Natural killer cell treated with Interleukin-12 subunit alpha and Interleukin-12 subunit beta and Interleukin-15 and Interleukin-18, amount 100 ng/mL, for 72 hours (primary cell): ENCODE measurements around the gene C15orf39. TPM values are rescaled to one million over a fixed set of nuclear protein-coding genes. Genes with fewer than 3 reads are reported as not detected.
A peak's percentile ranks its signal among the peaks of the same experiment; 100 is the strongest.
"Not testable (repeated sequence)": the region's sequence is repeated elsewhere in the genome, so short reads cannot be mapped to it uniquely, and the experiment has no call there.

Source experiments
- ATAC-seq, 2 donors: fragments of 150-1000 bp; cut with Tn5 transposase in 1 of 2; sonication (Bioruptor Pico), chemical (Tn5 transposase) in 1 of 2; 2 replicates each; pipeline ENCODE4 v1.10.0; 2021
- DNase-seq: peaks from one replicate; pipeline ENCODE4 v3.0.0; 2022; ENCODE audit warnings: low spot score
- H3K27ac Mint-ChIP-seq, 2 donors: 1 replicate in 1 of 2; 2 replicates in 1 of 2; pipeline ENCODE4 v1.8.0; 2022; ENCODE audit warnings: mixed read lengths in 2 of 2, mild to moderate bottlenecking in 1 of 2, moderate library complexity in 1 of 2
- H3K27me3 Mint-ChIP-seq, 2 donors: 1 replicate in 1 of 2; 2 replicates in 1 of 2; pipeline ENCODE4 v1.8.0; 2022; ENCODE audit warnings: mixed read lengths in 2 of 2
- H3K36me3 Mint-ChIP-seq: one replicate; pipeline ENCODE4 v1.8.0; 2022; ENCODE audit warnings: mixed read lengths
- H3K4me1 Mint-ChIP-seq, 2 donors: 1 replicate in 1 of 2; 2 replicates in 1 of 2; pipeline ENCODE4 v1.8.0; 2022; ENCODE audit warnings: low read depth in 2 of 2, mixed read lengths in 2 of 2, mild to moderate bottlenecking in 1 of 2
- H3K4me3 Mint-ChIP-seq: one replicate; pipeline ENCODE4 v1.8.0; 2022; ENCODE audit warnings: mixed read lengths
- H3K9me3 Mint-ChIP-seq: 2 replicates; pipeline ENCODE4 v1.8.0; 2022; ENCODE audit warnings: mixed read lengths
- total RNA-seq, 2 donors: library from RNA; stranded (reverse); gene quantifications; one replicate each; pipeline ENCODE4 v1.2.3, GENCODE V29; 2022

C15orf39 gene
- total RNA-seq, 2 donors from 2014 or later, result 26.8 to 30.3 TPM

DNA sequence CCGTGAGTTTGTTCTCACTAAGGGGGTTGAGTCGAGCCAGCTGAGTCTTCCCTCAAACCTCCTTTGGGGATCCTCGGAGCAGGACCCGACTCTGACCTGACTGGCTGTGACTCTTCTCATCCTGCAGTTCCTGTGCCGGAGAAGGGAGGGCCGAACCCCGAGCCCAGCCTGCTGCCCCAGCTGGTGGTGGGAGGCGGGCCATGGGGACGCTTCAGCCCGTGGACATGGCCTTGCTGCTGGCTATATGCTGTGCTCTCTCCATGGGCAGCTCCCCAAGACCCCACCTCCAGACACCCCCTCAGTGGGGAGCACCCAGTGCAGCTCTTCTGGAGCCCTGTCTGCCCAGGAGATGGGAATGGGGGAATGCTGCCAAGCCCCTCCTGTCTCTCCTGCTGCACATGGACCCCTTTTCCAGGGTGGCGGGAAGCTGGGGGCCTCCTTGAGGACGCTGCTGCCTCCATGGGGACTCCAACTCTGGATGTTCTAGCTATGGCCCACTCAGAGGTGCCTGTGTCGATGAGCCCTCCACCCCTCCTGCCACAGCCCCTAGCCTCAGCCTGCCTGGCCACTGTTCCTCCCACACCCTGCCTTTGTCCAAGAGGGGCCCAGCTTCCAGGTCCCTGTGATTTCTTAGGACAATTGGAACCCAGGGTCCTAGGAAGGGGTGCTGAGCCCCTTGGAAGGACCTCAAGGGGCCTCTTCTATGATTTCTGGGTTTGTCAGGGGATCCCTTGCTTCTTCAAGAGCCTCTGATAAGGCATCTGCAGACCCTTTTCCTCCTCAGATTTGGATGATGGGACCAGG, 12.8 kb downstream of the C15orf39 start:
- no peaks in the 10 kb centered on the region for H3K36me3 Mint-ChIP-seq
- no peaks in the 10 kb centered on the region for H3K9me3 Mint-ChIP-seq
- H3K27ac Mint-ChIP-seq, result no peak overlapping the region
- DNase-seq (no peak), ATAC-seq (no peak)
- no peaks in the 10 kb centered on the region for H3K27me3 Mint-ChIP-seq
- peaks cover 11 to 22% of the 10 kb centered on the region in 2 donors for H3K4me1 Mint-ChIP-seq
- no peak overlapping the region for H3K4me3 Mint-ChIP-seq

DNA sequence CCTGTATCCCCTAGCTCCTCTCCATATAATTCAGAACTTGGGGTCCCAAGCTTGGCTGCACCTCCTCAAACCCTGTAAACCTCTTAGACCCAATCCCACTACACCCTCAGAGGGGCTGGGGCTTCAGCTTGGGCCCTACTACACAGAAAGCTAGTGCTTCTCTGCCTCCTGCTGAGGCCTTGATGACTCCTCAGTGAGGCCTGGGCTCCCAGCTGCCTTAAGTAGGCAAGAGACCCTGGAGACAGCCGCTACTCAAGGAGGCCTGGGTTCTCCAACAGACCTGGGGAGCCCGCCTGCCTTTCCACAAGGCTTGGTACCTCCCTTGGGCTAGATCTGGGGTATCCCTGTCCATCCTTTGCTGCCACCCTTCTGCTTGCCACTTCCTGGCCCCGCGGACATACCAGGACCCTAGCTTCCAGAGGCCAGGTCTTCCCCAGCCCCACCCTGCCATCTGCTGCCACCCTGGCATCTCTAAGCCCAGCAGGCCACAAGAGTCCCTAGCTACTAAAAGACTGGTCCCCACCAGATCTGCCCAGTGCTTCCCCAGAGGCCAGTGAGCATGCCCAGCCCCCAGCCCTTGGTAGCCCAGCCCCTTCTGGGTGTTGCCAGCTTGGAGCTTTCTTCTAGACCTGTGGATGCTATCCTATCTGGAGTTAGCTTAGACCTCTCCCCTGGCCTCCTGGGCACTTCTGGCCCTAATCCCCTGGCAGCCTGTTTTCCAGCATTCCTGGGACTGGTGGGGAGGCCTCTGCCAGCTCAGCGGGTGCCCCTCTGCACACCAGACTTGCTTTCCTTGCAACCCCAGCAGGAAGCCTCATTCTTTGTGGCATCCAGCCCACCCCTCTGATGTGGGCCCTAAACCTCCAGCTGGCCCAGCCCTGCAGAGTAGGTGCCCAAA, 13.7 kb downstream of the C15orf39 start:
- no peaks in the 10 kb centered on the region for H3K9me3 Mint-ChIP-seq

DNA sequence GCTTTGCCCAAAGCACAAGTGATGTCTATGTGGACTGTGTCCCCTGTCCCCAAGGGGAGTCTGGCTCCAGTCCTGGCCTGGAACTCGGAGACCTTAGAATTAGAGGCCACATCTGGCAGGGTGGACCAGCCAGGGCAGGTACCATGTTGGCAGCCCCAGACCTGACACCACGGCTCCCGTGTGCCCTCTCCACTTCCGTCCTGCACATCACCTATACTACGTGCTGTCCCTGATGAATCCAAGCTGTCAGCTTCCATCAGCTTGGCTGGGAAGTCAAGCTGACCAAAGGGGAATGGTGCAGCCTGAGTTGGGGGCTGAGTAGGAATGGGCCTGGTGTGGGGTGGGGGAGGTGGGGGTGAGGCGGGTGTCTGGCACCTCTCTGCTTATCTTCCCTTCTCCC, 15.3 kb downstream of the C15orf39 start:
- H3K4me3 Mint-ChIP-seq, result no peak overlapping the region
- peaks cover 0 to 7% of the 10 kb centered on the region in 2 donors for H3K4me1 Mint-ChIP-seq
- no peak overlapping the region for H3K27ac Mint-ChIP-seq
- no peaks in the 10 kb centered on the region for H3K9me3 Mint-ChIP-seq
- ATAC-seq (no peak), DNase-seq (no peak)
- no peaks in the 10 kb centered on the region for H3K36me3 Mint-ChIP-seq
- no peaks in the 10 kb centered on the region for H3K27me3 Mint-ChIP-seq

More for the DNA sequence above, 13.7 kb downstream of the C15orf39 start:
- Mint-ChIP-seq H3K4me3 (no peak overlapping the region), H3K27ac (peak overlapping the region in 1 of 2 donors; percentile 65), H3K36me3 (no peaks in the 10 kb centered on the region), H3K27me3 (no peaks in the 10 kb centered on the region), H3K4me1 (peaks cover 2 to 14% of the 10 kb centered on the region in 2 donors)
- DNase-seq (no peak), ATAC-seq (peak in 1 of 2 donors; percentile 8)

DNA sequence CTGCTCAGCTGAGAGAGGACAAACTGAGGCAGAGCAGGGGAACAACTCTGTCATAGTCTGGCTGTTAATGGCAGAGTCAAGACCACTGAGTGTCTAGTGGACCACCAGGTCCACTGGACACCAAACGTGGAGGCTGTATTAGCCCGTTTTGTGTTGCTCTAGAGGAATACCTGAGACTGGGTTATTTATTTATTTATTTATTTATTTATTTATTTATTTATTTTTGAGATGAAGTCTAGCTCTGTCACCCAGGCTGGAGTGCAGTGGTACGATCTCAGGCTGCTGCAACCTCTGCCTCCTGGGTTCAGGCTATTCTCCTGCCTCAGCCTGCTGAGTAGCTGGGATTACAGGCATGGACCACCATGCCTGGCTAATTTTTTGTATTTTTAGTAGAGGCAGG, 15.9 kb downstream of the C15orf39 start:
- H3K4me1 Mint-ChIP-seq, H3K36me3 Mint-ChIP-seq, H3K27ac Mint-ChIP-seq, H3K27me3 Mint-ChIP-seq, ATAC-seq, DNase-seq, H3K9me3 Mint-ChIP-seq, H3K4me3 Mint-ChIP-seq: not testable (repeated sequence)

DNA sequence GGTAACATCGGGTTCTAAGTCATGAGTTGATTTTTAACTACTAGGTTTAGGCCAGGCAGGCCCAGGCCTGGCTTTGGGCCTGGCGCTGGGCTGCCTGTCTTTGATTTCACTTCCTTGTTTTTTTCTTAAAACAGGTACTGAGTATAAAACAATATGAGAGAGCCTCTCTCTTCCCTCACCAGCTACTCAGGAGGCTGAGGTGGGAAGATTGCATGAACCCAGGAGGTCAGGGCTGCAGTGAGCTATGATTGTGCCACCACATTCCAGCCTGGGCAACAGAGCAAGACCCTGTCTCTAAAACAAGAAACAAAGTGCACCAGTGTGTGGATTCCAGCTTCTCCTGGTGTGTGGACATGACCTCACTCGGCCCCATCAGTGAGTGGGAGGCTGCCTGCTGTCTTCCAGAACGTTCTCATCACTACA, 17.8 kb downstream of the C15orf39 start:
- not testable (repeated sequence) for H3K36me3 Mint-ChIP-seq, H3K4me3 Mint-ChIP-seq, H3K27me3 Mint-ChIP-seq, H3K27ac Mint-ChIP-seq, ATAC-seq, H3K9me3 Mint-ChIP-seq, H3K4me1 Mint-ChIP-seq, DNase-seq

DNA sequence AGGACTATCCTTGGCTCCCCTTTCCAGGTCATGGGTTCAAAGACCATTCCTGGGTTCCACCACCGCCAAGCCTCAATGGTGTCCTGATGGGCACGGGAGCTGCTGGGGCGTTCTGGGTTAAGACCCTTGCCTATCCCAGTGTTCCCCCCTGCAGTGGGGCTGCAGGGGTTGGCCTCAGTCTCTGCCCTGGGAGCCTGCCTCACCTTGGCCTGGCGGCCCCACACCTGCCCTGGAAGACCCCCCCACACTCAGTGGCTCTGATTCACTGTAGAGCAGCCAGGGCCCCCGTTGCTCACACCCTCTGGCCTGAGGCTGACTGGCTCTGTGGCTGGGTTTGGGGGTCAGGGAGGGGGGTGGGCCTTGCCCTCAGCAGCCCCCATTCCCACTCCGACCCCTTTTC, 22.0 kb downstream of the C15orf39 start:
- H3K27ac Mint-ChIP-seq, result no peak overlapping the region

DNA sequence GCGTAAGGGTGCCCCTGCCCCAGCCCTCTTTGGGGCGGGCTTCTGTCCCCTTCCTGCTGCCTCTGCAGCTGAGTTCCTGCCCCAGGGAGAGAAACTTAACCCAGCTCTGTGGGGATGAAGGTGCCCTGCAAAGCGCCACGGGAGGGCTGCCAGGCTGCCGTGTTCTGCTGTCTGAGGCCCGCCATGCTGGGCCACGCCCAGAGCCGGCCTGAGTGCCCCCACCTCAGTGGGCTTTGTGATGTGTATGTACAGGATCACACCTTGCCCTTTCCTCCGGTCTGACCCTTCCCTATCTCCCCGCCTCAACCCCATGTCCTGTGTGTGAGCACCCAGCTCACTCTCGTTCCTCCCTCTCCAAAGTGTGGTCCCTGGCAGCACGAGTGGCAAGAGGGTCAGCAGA, 22.6 kb downstream of the C15orf39 start:
- no peaks in the 10 kb centered on the region for H3K4me1 Mint-ChIP-seq
- no peak for DNase-seq
- no peak for ATAC-seq

More for the DNA sequence above, 22.0 kb downstream of the C15orf39 start:
- no peaks in the 10 kb centered on the region for H3K9me3 Mint-ChIP-seq
- no peak for ATAC-seq
- no peaks in the 10 kb centered on the region for H3K27me3 Mint-ChIP-seq
- no peak for DNase-seq
- H3K4me1 Mint-ChIP-seq, result no peaks in the 10 kb centered on the region
- H3K4me3 Mint-ChIP-seq, result no peak overlapping the region
- H3K36me3 Mint-ChIP-seq, result no peaks in the 10 kb centered on the region

DNA sequence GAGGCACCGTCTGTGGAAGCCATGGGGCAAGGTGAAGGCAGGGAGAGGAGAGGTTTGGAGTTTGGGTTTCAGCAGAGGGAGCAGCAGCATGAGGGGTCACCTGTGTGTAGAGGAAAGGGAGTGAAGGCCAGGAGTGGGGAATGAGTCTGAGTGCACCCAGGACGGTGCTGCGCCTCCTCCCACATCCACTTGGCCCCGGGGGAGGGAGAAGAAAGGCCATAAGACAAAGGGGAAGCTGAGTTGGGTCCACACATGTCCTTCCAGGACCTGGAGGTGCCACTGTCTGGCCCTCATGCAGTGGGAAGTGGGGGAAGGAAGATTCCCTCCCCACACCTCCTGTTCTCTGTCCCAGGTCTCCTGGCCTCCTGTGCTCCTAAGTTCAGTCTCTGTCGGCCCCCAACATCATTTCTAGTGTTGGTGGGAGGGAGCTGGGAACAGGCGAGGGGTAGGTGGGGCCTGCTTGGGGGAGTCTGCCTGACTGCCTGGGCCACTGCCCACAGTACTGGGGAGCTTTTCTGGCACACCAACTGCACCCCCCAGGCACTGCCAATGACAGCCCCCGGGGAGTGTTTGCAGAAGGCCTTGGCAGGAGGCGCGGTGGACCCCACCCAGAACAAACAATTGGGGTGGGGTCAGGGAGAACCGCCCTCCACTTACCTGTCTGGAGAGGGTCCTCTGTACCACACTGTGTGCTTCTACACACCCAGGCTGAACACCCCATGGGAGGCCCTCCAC, 23.6 kb downstream of the C15orf39 start:
- H3K27me3 Mint-ChIP-seq, ATAC-seq, H3K9me3 Mint-ChIP-seq, DNase-seq, H3K36me3 Mint-ChIP-seq, H3K4me3 Mint-ChIP-seq, H3K27ac Mint-ChIP-seq, H3K4me1 Mint-ChIP-seq: not testable (repeated sequence)

More for the DNA sequence above, 22.6 kb downstream of the C15orf39 start:
- Mint-ChIP-seq H3K27ac (no peak overlapping the region), H3K9me3 (no peaks in the 10 kb centered on the region), H3K4me3 (no peak overlapping the region), H3K27me3 (no peaks in the 10 kb centered on the region), H3K36me3 (no peaks in the 10 kb centered on the region)

DNA sequence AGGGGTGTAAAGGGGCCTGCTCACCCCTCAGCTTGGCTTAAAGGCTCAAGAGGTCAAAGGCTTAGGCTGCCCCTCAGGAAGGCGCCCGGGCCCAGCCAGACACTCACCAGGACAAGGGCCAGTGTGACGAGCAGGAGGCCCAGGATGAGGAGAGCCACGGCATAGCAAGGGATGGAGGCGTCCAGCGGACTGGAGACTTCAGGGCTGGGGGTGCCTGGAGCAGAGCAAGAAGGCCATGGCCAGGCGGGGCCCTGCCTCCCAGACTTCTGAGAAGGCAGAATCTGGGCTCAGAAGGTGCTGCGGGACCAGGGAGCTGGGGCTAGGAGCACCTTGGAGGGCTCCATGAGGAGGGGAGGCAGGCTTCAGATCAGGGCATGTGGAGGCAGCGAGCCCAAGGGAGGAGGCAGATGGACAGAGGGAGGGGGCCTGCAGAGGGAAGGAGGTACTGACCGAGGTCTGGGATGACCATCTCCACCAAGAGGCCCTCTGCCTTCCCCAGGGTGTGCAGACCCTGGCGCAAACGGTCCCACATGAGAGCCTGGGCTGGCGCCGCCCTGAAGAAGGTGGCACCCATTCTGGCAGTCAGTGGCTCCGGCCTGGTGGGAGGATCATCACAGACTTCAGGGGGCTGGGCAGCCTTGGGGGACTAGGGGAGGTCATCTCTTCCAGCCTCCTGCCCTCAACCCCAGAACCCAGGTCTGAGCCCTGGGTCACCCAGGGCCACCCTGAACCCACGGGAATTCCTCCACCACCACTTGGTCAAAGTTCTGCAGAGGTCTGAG, 24.5 kb downstream of the C15orf39 start:
- DNase-seq (no peak), ATAC-seq (no peak)
- H3K27me3 Mint-ChIP-seq, result no peaks in the 10 kb centered on the region
- no peaks in the 10 kb centered on the region for H3K4me1 Mint-ChIP-seq
- H3K27ac Mint-ChIP-seq, result no peak overlapping the region
- H3K36me3 Mint-ChIP-seq, result no peaks in the 10 kb centered on the region
- no peak overlapping the region for H3K4me3 Mint-ChIP-seq
- H3K9me3 Mint-ChIP-seq, result no peaks in the 10 kb centered on the region

DNA sequence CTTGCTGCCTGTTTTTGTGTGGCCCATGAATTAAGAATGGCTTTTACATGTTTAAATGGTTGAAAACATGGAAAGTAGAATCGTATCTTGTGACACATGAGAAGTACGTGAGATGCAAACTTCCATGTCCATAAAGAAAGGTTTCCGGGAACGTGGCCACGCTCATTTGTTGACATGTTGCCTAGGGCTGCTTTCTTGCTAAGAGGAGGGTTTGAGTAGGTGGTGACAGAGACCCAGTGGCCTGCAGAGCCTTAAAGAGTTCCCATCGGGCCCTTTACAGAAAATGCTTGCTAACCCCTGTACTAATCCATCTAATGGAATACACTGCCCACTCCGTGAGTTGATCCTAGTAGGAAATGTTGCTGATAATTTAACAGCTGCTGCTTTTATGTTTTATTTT, 25.4 kb downstream of the C15orf39 start:
- not testable (repeated sequence) for DNase-seq, H3K36me3 Mint-ChIP-seq, ATAC-seq, H3K27me3 Mint-ChIP-seq, H3K27ac Mint-ChIP-seq, H3K4me3 Mint-ChIP-seq, H3K9me3 Mint-ChIP-seq, H3K4me1 Mint-ChIP-seq

DNA sequence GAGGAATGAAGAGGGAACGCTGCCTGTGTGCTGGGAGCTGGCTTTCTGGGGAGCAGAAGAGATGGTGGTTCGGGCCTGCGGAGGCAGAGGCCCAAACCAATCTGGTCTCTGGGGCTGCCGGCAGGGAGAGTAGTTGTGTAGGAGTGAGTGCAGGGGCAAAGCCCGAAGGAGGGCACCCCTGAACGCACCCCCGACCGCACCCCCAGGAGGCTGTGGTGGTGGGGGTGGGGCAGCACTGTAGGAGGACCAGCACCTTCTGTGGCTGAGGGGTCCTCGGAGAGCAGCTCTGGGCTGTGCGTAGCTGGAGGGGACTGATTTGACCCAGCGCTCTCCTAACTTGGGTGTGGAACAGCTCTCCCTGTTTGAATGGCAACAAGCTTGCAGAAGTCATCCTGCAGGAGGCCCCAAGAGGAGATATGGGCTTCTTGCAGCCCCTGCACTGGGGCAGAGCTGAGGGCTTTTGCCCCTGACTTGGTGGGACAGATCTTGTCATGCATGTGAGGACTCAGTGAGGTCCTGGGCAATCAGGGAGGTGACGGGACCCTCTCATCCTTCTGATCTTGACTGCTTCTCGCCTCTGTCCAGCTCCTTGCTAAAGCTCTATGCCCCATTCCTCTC, 26.1 kb downstream of the C15orf39 start:
- peaks cover 5 to 12% of the 10 kb centered on the region in 2 donors for H3K27me3 Mint-ChIP-seq
- no peak overlapping the region for H3K4me3 Mint-ChIP-seq
- no peaks in the 10 kb centered on the region for H3K4me1 Mint-ChIP-seq
- H3K27ac Mint-ChIP-seq, result no peak overlapping the region
- DNase-seq (no peak), ATAC-seq (no peak)
- no peaks in the 10 kb centered on the region for H3K9me3 Mint-ChIP-seq
- H3K36me3 Mint-ChIP-seq, result no peaks in the 10 kb centered on the region

DNA sequence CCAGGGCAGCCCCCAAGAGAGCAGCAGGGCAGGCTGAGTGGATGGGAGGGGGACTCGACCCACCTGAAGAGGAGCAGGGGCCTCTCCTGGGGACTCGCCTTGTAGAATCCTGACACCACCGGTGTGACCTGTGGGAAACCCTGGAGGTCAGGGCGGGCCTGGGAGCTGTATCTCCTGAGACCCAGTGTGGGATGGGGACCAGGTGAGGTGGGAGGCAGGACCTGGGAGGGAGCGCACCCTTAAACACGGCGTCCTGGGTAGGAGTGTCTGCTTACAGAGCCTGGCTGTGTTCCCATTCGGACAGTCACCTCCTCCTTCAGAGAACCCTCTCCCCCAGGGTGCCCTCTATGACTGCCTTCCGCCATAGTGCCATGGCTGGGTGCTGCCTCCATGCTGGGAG, 27.1 kb downstream of the C15orf39 start:
- DNase-seq (no peak), ATAC-seq (no peak)
- Mint-ChIP-seq H3K27me3 (peaks cover 5 to 15% of the 10 kb centered on the region in 2 donors), H3K36me3 (no peaks in the 10 kb centered on the region), H3K27ac (no peak overlapping the region), H3K4me1 (no peaks in the 10 kb centered on the region), H3K9me3 (no peaks in the 10 kb centered on the region), H3K4me3 (no peak overlapping the region)
